ENCODE results near the gene GAL3ST3. TPM values are rescaled to one million over a fixed set of nuclear protein-coding genes. Genes with fewer than 3 reads are reported as not detected.

The GAL3ST3 gene
- total RNA-seq, 2 experiments from 2014 or later: not detected

GRCh38 chr11:66052664-66052982, 3.7 kb upstream of the GAL3ST3 start:
- CTCF ChIA-PET (ENCODE audit: unreplicated experiment): interaction anchor here (1.0 kb wide), 2 partner anchors 10 to 50 kb away, joined by 3 to 4 read pairs; no protein-coding TSS in a partner anchor
- H3K27ac ChIP-seq (ENCODE audit: low read depth, low read length, poor library complexity, severe bottlenecking): peak overlapping the region; percentile 45
- POLR2A ChIA-PET: interaction anchor here (0.8 to 3.0 kb wide), 6 partner anchors 11 to 193 kb away, joined by 3 to 20 read pairs (median 7); no protein-coding TSS in a partner anchor
- H3K4me3 ChIP-seq (ENCODE audit: low read depth, low read length, poor library complexity, severe bottlenecking): peak overlapping the region; percentile 83
- no peak overlapping the region; the same call in 1 of the 2 replicates for H2AFZ ChIP-seq (ENCODE audit: low read length)
- H3K4me1 ChIP-seq (ENCODE audit: insufficient read depth, low read length, poor library complexity, severe bottlenecking): peaks cover 21% of the 10 kb centered on the region
- H3K9me3 ChIP-seq (ENCODE audit: low read length): no peaks in the 10 kb centered on the region
- no peaks in the 10 kb centered on the region for H3K9me2 ChIP-seq (ENCODE audit: insufficient read depth, low read length)
- peaks cover 26% of the 10 kb centered on the region for H3K79me2 ChIP-seq (ENCODE audit: insufficient read depth, low read depth, low read length)
- no peak for TF ChIP-seq CTCF (conservative IDR thresholded peaks at IDR 0.05; ENCODE audit: low read length)
- TF ChIP-seq EZH2phosphoT487 (IDR thresholded peaks at IDR 0.05; ENCODE audit: borderline replicate concordance, low read depth, low read length): no peak
- no peak for DNase-seq (ENCODE audit: low spot score)
- H4K20me1 ChIP-seq (ENCODE audit: insufficient read depth, low read length): no peaks in the 10 kb centered on the region
- intact Hi-C loops (cut with micrococcal nuclease; ENCODE audit: unreplicated experiment): loop anchor here (1.0 to 5.0 kb wide), 3 partner anchors 50 to 193 kb away; partner anchors contain the start of genes BANF1, CCDC85B and EIF1AD
- BruUV-seq (replicated peaks): TSS peak; percentile 81
- H3K4me2 ChIP-seq (ENCODE audit: low read length): peak overlapping the region; percentile 79
- peaks cover 49% of the 10 kb centered on the region for H3K36me3 ChIP-seq (ENCODE audit: insufficient read depth, low read length)

GRCh38 chr11:66051766-66052663, 3.1 kb upstream of the GAL3ST3 start, which contains the start of gene SF3B2:
TSS of gene SF3B2 (plus strand) at chr11:66052364. CDS start at chr11:66052385, 21 bp downstream.
- peaks cover 44% of the 10 kb centered on the region for H3K36me3 ChIP-seq (ENCODE audit: insufficient read depth, low read length)
- CTCF ChIA-PET (ENCODE audit: unreplicated experiment): interaction anchor here (0.9 to 1.0 kb wide), 3 partner anchors 11 to 49 kb away, joined by 3 to 4 read pairs (median 4); no protein-coding TSS in a partner anchor
- no peaks in the 10 kb centered on the region for H4K20me1 ChIP-seq (ENCODE audit: insufficient read depth, low read length)
- peaks cover 21% of the 10 kb centered on the region for H3K4me1 ChIP-seq (ENCODE audit: insufficient read depth, low read length, poor library complexity, severe bottlenecking)
- H3K9me3 ChIP-seq (ENCODE audit: low read length): no peaks in the 10 kb centered on the region
- POLR2A ChIA-PET: interaction anchor here (0.8 to 3.0 kb wide), 8 partner anchors 11 to 237 kb away, joined by 3 to 20 read pairs (median 4); partner anchors contain the start of gene YIF1A
- BruUV-seq (replicated peaks): no TSS peak
- peak within 1 kb of the TSS; percentile 83 for H3K4me3 ChIP-seq (ENCODE audit: low read depth, low read length, poor library complexity, severe bottlenecking)
- peak within 1 kb of the TSS; percentile 79 for H3K4me2 ChIP-seq (ENCODE audit: low read length)
- DNase-seq (ENCODE audit: low spot score): peak; percentile 99
- peaks cover 26% of the 10 kb centered on the region for H3K79me2 ChIP-seq (ENCODE audit: insufficient read depth, low read depth, low read length)
- peak within 1 kb of the TSS; percentile 32; the same call in 1 of the 2 replicates for H2AFZ ChIP-seq (ENCODE audit: low read length)
- H3K27ac ChIP-seq (ENCODE audit: low read depth, low read length, poor library complexity, severe bottlenecking): peak within 1 kb of the TSS; percentile 60
- H3K9me2 ChIP-seq (ENCODE audit: insufficient read depth, low read length): no peaks in the 10 kb centered on the region
- intact Hi-C loops (cut with micrococcal nuclease; ENCODE audit: unreplicated experiment): loop anchor here (1.0 to 5.0 kb wide), 3 partner anchors 50 to 193 kb away; partner anchors contain the start of genes BANF1, CCDC85B and EIF1AD
- TF ChIP-seq CTCF (conservative IDR thresholded peaks at IDR 0.05; ENCODE audit: low read length): no peak
